Rectal smooth muscle tissue (tissue), 1 donor: ENCODE measurements around the gene ASB3.
"Not testable (repeated sequence)": the region's sequence is repeated elsewhere in the genome, so short reads cannot be mapped to it uniquely, and the experiment has no call there.

Source experiments
- H3K27ac ChIP-seq: one replicate; pipeline ENCODE4 v1.7.0; 2013; ENCODE audit warnings: low read depth, low read length, inconsistent platforms
- H3K27me3 ChIP-seq: one replicate; pipeline ENCODE4 v1.7.0; 2013; ENCODE audit warnings: low read length; ENCODE audit not compliant: control insufficient read depth, insufficient read depth
- H3K36me3 ChIP-seq: one replicate; pipeline ENCODE4 v1.7.0; 2013; ENCODE audit warnings: low read length; ENCODE audit not compliant: control insufficient read depth, insufficient read depth
- H3K4me1 ChIP-seq: one replicate; pipeline ENCODE4 v1.7.0; 2013; ENCODE audit warnings: low read length; ENCODE audit not compliant: control insufficient read depth, insufficient read depth
- H3K4me3 ChIP-seq: one replicate; pipeline ENCODE4 v1.7.0; 2013; ENCODE audit warnings: low read length
- H3K9ac ChIP-seq: one replicate; pipeline ENCODE4 v1.7.0; 2013; ENCODE audit warnings: low read length

Gene ASB3

DNA sequence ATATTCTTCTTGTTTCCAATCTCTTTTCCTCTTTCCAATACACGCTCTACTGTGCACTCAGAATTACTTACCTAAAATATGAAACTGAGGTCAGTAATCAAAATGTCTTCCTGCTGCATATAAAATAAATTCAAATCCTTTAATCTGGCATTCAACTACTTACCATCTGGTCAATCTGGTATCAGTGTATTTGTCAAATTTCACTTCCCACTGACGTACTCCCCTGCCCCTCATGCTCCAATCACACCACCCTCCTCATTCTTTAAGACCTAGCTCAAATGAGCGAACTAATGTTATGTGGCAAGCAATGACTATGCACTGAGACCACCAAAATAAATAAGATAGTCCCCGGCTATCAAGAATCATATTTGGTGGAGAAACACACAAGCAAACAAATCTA lies 6.7 kb downstream of the ASB3 start:
- Histone ChIP-seq H3K4me1 (no peaks in the 10 kb centered on the region), H3K27me3 (no peaks in the 10 kb centered on the region), H3K9ac (no peak overlapping the region), H3K4me3 (no peak overlapping the region), H3K36me3 (no peaks in the 10 kb centered on the region), H3K27ac (no peak overlapping the region)

DNA sequence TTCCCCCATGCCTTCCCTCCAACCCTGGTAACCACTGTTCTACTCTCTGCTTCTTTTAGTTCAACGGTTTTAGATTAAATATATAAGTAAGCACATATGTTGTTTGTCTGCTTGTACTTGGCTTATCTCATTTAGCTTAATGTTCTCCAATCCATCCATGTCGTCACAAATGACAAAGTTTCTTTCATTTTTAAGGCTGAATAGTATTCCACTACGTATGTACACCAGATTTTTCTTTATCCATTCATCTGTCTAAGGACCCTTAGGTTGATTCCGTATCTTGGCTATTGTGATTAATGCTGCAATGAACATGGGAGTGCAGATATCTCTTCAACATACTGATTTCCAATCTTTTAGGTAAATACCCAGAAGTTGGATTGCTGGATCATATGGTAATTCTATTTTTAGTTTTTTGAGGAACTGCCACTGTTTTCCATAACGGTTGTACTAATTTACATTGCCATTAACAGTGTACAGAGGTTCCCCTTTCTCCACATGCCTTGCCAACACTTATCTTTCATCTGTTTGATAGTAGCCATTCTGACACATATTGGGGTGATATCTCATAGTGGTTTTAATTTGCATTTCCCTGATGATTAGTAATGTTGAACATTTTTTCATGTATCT lies 8.1 kb downstream of the ASB3 start:
- no peaks in the 10 kb centered on the region for H3K27me3 ChIP-seq
- H3K4me1 ChIP-seq, result no peaks in the 10 kb centered on the region
- H3K4me3 ChIP-seq, result no peak overlapping the region
- no peak overlapping the region for H3K27ac ChIP-seq
- H3K9ac ChIP-seq, result no peak overlapping the region
- H3K36me3 ChIP-seq, result no peaks in the 10 kb centered on the region

DNA sequence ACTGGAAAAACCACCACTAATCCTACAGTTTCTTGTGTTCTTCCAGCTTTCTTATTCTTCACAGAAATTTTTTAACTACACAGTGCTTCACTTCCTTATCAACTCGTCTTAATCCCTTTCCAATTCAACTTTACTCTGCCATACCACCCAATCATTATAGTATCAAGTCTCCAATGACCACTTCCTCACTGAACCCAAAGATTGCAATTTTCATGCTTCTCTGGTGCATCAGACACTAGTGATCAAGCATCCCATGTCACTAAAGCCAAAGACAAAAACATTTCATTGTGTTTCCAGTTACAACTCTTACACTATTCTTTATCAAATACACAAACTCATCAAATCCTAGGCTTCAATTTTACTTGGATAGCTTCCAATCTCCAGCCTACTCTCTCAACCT lies 9.6 kb downstream of the ASB3 start:
- Histone ChIP-seq H3K4me1 (no peaks in the 10 kb centered on the region), H3K36me3 (no peaks in the 10 kb centered on the region), H3K27ac (no peak overlapping the region), H3K4me3 (no peak overlapping the region), H3K9ac (no peak overlapping the region), H3K27me3 (no peaks in the 10 kb centered on the region)

DNA sequence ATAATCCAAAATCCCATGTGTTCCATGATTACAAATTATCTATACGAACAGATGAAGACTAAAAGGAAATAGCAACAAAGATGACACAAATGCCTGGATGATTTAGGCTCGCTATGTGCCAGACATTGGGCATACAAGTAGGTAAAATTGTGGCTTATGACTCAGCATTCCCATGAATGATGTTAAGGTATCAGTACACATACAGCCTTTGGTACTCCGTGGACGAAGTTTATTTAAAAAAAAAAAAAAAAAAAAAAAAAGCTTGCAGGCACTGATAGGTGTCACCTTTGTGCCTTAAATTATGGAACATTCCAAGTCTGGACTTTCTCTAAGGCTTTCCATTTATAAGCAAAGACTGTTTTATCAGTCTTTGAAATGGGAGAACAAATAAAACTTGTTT lies 16.5 kb downstream of the ASB3 start:
- no peaks in the 10 kb centered on the region for H3K36me3 ChIP-seq
- H3K4me1 ChIP-seq, result peaks cover 2% of the 10 kb centered on the region
- no peak overlapping the region for H3K9ac ChIP-seq
- no peak overlapping the region for H3K27ac ChIP-seq
- H3K27me3 ChIP-seq, result no peaks in the 10 kb centered on the region
- H3K4me3 ChIP-seq, result no peak overlapping the region

DNA sequence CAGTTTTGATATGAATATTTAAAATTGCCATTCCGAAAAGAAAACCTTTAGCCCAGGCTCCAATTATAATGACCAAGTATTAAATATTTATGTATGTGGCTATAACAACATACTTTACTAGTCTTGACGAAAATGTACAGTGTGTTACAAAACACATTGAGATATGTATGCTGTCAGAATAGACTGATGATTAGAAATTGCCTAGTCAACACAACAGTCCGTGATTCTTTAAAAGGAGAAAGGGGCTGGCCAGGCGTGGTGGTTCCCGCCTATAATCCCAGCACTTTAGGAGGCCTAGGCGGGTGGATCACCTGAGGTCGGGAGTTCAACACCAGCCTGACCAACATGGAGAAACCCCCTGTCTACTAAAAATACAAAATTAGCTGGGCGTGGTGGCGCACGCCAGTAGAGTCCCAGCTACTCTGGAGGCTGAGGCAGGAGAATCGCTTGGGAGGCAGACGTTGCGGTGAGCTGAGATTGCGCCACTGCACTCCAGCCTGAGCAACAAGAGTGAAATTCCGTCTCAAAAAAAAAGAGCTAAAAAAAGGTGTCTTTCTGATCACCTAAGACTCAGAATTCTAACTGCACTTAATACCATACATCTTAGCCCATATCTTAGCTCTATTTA lies 17.3 kb downstream of the ASB3 start:
- no peak overlapping the region for H3K4me3 ChIP-seq
- H3K9ac ChIP-seq, result no peak overlapping the region
- peaks cover 2% of the 10 kb centered on the region for H3K4me1 ChIP-seq
- H3K36me3 ChIP-seq, result no peaks in the 10 kb centered on the region
- no peak overlapping the region for H3K27ac ChIP-seq
- no peaks in the 10 kb centered on the region for H3K27me3 ChIP-seq

DNA sequence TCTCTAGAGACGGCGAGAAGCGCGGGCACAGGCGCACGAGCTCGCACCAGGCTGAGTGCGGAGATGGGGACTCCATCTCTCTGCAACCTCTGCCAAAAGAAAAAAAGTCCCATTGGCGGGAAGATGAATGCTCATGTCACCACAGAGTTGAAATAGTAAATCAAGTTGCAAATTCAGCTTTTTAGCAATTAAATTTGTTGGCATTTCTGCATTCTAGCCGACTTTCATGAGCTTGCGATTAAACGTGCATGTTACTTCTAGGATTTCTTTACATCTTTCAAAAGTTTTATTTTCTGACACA lies 18.6 kb downstream of the ASB3 start:
- H3K9ac ChIP-seq, result peak overlapping the region; percentile 42
- peak overlapping the region; percentile 86 for H3K4me3 ChIP-seq
- H3K27ac ChIP-seq, result no peak overlapping the region
- no peaks in the 10 kb centered on the region for H3K36me3 ChIP-seq
- peaks cover 2% of the 10 kb centered on the region for H3K4me1 ChIP-seq
- H3K27me3 ChIP-seq, result no peaks in the 10 kb centered on the region

DNA sequence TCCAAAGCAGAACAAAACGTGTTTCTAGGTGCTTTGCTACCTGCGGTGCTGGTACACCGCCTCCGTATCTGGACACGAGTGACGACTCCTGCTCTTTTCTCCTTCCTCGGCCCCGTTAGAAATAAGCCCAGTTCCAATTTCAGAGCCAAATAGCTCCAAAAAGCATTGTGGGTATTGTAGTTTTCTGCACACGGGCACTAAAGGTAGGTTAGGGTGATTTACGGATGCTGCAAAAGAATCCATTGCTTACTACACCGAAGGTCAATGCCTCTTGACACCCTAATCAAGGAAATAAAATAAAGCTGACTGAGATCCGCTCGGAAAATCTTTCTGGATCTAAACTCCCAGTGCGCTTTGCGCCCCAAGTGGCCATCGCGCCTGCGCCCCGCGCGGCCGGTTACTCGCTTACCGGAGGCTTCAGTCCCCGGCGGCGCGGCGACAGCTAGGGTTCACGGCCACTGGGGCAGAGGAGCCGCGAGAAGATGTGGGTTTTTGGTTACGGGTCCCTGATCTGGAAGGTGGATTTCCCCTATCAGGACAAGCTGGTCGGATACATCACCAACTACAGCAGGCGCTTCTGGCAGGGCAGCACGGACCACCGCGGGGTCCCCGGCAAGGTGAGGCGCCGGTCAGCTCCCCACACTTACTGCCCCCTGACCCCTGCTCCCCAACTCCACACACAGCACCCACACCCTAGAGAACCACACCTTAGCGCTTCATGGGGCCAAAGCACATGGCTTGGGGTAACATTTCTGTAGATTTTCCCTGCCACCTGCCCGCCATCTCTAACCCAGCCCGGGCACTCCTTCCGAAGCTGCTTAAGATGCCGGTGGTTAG lies 19.1 kb downstream of the ASB3 start, which contains the start of gene CHAC2:
CHAC2 (plus strand) TSS at position 400 of the 837 bp plus-strand sequence; CDS start at position 483, 83 bp downstream.
- peaks cover 2% of the 10 kb centered on the region for H3K4me1 ChIP-seq
- peak within 1 kb of the TSS; percentile 64 for H3K27ac ChIP-seq
- peaks cover 4% of the 10 kb centered on the region for H3K36me3 ChIP-seq
- H3K27me3 ChIP-seq, result no peaks in the 10 kb centered on the region
- peak within 1 kb of the TSS; percentile 86 for H3K4me3 ChIP-seq
- H3K9ac ChIP-seq, result peak within 1 kb of the TSS; percentile 82

DNA sequence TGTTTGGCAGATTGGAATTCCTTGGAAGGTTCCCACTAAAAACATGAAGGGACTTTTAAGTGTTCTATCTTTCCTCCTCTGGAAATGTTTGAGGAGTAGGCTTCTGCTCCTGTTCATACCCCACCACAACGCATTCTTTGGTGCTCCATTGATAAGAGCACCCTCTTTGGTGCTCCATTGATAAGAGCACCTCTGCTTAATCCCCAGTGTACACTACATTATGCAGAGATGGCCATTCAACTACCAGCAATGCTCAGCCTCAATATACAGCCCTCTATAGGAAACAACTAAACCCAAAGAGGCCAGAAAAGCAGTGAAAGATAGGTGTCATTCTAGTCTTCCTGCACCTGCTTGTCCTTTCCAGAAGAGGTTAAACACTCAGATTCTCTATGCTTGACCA lies 21.0 kb downstream of the ASB3 start:
- Histone ChIP-seq H3K27ac (no peak overlapping the region), H3K4me1 (peaks cover 2% of the 10 kb centered on the region), H3K27me3 (no peaks in the 10 kb centered on the region), H3K36me3 (peaks cover 4% of the 10 kb centered on the region), H3K4me3 (no peak overlapping the region), H3K9ac (no peak overlapping the region)

DNA sequence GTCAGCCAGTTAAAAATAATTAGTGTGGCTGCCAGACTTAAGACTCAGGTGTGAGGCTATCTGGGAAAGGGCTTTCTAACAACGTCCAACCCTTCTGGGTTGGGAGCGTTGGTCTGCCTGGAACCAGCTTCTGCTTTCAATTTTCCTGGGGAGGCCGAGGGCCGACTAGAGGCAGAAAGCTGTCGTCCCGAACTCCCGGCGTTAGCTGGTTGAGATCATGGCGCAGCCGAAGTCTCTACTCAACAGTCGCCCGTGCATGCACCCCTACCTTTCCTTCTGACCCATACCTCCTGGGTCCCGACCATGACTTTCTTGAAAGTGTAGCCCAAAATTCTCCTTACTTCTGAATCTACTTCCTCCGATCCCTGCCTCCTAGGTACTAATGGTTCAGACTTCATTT lies 29.5 kb downstream of the ASB3 start:
- H3K27me3 ChIP-seq, H3K4me3 ChIP-seq, H3K4me1 ChIP-seq, H3K9ac ChIP-seq, H3K36me3 ChIP-seq, H3K27ac ChIP-seq: not testable (repeated sequence)

DNA sequence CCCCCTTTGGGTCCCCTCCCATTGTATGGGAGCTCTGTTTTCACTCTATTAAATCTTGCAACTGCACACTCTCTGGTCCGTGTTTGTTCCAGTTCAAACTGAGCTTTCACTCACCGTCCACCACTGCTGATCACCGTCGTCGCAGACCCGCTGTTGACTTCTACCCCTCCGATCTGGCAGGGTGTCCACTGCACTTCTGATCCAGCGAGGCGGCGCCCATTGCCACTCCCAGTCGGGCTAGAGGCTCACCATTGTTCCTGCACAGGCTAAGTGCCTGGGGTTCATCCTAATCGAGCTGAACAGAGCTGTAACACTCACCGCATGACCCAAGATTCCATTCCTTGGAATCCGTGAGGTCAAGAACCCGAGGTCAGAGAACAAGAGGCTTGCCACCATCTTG lies 30.1 kb downstream of the ASB3 start:
- no peak overlapping the region for H3K9ac ChIP-seq
- H3K36me3 ChIP-seq, result peaks cover 2% of the 10 kb centered on the region
- H3K4me3 ChIP-seq, result no peak overlapping the region
- no peaks in the 10 kb centered on the region for H3K4me1 ChIP-seq
- no peak overlapping the region for H3K27ac ChIP-seq
- H3K27me3 ChIP-seq, result no peaks in the 10 kb centered on the region

DNA sequence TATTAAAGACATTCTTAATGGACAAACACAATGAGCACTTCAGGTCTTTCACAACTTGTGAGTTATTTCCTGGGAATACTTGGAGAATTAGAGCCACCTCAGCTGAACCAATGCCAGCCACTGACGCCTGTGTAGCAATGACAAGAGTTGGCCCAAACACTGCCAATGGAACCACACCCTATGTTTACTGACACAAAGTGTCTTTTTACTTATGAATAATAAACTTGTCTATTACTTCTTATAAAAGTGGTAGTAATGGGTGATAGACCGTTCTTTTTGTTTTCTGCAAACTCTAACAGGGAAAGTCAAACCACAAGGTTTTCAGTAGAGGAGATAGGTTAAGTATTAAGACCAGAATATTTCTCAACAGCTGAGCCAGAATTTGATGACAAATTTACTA lies 31.6 kb downstream of the ASB3 start:
- no peak overlapping the region for H3K9ac ChIP-seq
- peaks cover 2% of the 10 kb centered on the region for H3K36me3 ChIP-seq
- H3K4me1 ChIP-seq, result no peaks in the 10 kb centered on the region
- no peaks in the 10 kb centered on the region for H3K27me3 ChIP-seq
- no peak overlapping the region for H3K27ac ChIP-seq
- no peak overlapping the region for H3K4me3 ChIP-seq

DNA sequence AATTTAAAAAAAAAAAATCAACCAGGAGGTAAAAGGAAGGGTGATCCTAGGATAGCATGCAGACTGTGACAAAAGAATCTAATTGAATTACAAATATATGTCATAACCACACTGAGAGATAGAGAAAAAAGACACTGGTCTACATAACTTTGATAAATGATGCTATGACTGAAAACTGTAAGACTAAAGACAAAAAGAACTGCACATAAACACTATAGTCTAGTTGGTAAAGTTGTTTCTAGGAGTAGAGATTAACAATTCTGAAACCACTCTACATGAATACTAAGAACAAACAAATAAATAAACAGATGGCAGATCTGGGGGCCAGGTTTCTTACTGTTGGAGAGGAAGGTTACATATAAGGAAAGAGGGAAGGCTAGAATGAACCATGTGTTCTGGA lies 33.7 kb downstream of the ASB3 start:
- Histone ChIP-seq H3K9ac (no peak overlapping the region), H3K4me3 (no peak overlapping the region), H3K36me3 (no peaks in the 10 kb centered on the region), H3K27me3 (no peaks in the 10 kb centered on the region), H3K4me1 (no peaks in the 10 kb centered on the region), H3K27ac (no peak overlapping the region)
